GM12865 (cell line): Measurements from ENCODE around the gene NOP9.

Experiments
- DNase-seq: peaks from one replicate; pipeline ENCODE4 v3.0.0; 2010; ENCODE audit warnings: low read depth
- H3K4me3 ChIP-seq: 2 replicates; pipeline ENCODE4 v1.5.1; 2011; ENCODE audit warnings: mild to moderate bottlenecking, low read depth, low read length, control low read depth
- CTCF ChIP-seq: IDR thresholded peaks from 2 replicates; pipeline ENCODE4 v1.5.1; 2011; ENCODE audit warnings: low read length, control low read depth, low read depth, inconsistent platforms; ENCODE audit not compliant: insufficient read depth; ENCODE audit errors: missing control alignments

Gene NOP9

DNA sequence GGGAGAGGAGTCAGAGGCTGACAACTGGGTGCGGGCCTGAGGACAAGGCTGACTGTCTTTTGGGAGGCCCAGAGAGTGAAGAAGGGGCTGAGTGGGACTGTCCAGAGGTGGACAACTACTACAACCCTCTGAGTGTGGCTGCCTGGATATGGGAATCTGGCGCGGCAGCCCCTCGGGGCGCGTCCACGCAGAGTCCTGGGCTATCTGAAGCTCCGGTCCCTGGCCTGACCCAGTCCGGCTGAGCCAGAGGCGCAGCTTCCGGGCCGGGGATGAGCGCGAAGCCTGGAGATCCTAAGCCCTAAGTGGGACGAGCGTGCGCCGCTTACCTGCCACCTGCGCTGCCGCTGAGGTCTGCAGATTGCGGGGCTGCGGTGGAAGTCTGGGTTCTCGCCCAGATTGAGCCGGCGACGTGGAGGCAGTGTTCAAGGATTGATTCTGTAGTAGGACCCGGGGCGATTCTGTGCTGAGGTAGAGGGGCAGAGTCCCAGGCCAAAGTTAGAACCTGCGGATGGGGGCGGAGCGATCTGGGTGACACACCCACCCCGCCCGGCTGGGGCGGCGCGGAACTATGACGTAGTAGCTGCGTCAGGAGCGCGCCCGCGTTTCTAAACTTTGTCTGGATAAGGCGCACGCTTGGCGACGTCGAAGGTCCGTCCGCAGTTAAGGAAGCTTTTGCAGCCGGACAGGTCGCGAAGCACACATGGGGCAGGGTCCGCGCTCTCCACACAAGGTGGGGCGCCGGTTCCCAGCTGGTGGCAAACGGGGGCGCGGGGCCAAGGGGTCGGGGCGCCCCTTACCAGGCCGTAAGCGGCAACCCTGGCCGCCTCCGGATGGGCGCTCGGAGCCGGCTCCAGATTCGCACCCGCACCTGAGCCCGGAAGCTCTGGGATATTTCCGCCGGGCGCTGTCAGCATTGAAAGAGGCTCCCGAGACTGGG is at the start of gene NOP9, which contains the start of gene DHRS1:
NOP9 (plus strand) TSS at position 596 of the 937 bp plus-strand sequence; CDS start at position 701, 105 bp downstream.
DHRS1 (minus strand) TSS at position 526 of the 937 bp plus-strand sequence. CDS start 674 bp downstream, outside the sequence.
- peak; percentile 94 for DNase-seq
- no peak for TF ChIP-seq CTCF
- H3K4me3 ChIP-seq = peak within 1 kb of the TSS; percentile 72

DNA sequence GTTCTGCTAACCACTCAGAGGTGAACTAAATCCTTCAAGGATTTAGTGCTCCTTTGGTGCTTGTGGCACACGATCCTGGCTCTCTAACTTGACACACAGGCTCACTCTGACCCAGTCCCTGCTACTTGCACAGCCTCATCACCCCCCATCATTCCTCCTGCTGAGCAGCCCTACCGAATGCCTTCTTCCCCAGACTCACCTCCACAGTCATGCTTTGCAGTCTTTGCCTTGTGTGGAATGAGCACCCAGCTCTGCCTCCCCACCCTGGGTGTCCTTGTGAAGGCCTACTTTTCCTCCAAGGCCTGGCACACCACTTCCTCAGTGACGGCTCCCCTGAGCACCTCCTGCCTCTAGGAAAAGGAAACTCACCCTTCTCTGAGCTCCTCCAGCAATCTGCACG is 49.3 kb upstream of the NOP9 start:
- DNase-seq = no peak
- no peak overlapping the region for H3K4me3 ChIP-seq
- no peak for TF ChIP-seq CTCF

GRCh38 chr14:24251880-24252288 is 47.8 kb upstream of the NOP9 start:
- H3K4me3 ChIP-seq = no peak overlapping the region
- DNase-seq = no peak
- TF ChIP-seq CTCF = no peak

DNA sequence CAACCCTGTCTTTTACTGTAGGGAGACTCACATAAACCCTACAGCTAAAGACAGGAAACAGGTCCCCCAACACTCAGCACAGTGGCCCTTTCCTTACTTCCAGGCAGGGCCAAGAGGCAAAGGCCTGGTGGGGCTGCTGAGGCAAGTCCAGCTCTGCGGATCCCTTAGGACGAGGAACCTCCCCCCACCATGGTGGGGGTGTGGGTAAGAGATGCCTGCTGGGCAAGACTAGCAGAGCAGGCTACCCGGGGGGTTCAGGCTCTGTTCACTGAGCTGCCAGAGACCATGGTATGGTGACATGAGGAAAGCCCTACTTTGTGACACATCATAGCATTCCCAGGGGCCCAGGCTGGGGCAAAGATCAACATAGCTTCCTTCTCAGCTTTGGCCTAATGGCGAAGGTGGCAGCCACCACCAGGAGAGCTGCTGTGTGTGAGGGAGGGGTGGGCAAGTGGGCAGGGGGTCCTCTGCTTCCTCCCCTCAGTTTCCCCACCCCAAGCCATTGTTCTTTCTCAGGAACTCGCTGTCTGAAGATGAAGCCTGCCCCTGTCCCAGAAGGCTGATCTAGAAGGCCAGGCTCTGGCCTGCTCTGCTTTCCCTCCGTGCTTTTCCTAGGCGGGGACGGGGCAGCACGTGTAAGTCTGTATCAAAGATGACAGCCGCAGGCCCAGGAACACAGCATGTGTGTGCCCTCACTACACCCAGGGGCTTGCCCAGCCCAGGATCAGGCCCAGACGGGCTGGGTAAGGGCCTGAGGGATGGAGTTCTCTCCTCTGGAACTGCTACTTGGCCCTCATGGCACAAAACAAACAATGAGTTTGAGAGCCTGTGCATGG is 47.1 kb upstream of the NOP9 start:
- no peak overlapping the region for H3K4me3 ChIP-seq
- TF ChIP-seq CTCF = no peak
- no peak for DNase-seq

- no peak for TF ChIP-seq CTCF
- H3K4me3 ChIP-seq = no peak overlapping the region
- no peak for DNase-seq
These were observed 45.7 kb upstream of the NOP9 start for GRCh38 chr14:24253936-24254335.

- H3K4me3 ChIP-seq = no peak overlapping the region
- no peak for DNase-seq
- TF ChIP-seq CTCF = no peak
These were observed 44.8 kb upstream of the NOP9 start for GRCh38 chr14:24254630-24255392.
